Stimulated activated CD4-positive, alpha-beta T cell treated with anti-CD3 and anti-CD28 coated beads, Interleukin-2, amount 100 ng/mL, for 48 hours (primary cell): ENCODE data around the gene RARRES2.

Experiments used
- DNase-seq, 2 donors: peaks; one replicate each; pipeline ENCODE4 v3.0.0-alpha.2; 2020

The RARRES2 gene

GRCh38 chr7:150361402-150361801, 20.0 kb upstream of the RARRES2 start:
- DNase-seq, result no peak

GRCh38 chr7:150360363-150361058, 19.1 kb upstream of the RARRES2 start:
- DNase-seq, result no peak

- DNase-seq, result no peak
Observed at GRCh38 chr7:150359622-150360362, 18.4 kb upstream of the RARRES2 start.

GRCh38 chr7:150358988-150359621, 17.7 kb upstream of the RARRES2 start:
- no peak for DNase-seq

GRCh38 chr7:150358433-150358832, 17.0 kb upstream of the RARRES2 start:
- DNase-seq, result no peak

- no peak for DNase-seq
Observed at GRCh38 chr7:150357771-150358427, 16.5 kb upstream of the RARRES2 start.

- DNase-seq, result peak; percentile 30 to 45
Observed at GRCh38 chr7:150357270-150357669, 15.8 kb upstream of the RARRES2 start.

- no peak for DNase-seq
Observed at GRCh38 chr7:150356265-150356897, 15.0 kb upstream of the RARRES2 start.

- DNase-seq, result no peak
Observed at GRCh38 chr7:150355666-150356059, 14.2 kb upstream of the RARRES2 start.

- DNase-seq, result no peak
Observed at GRCh38 chr7:150351587-150352194, 10.3 kb upstream of the RARRES2 start.

GRCh38 chr7:150346922-150347321, 5.5 kb upstream of the RARRES2 start:
- no peak for DNase-seq

- no peak for DNase-seq
Observed at GRCh38 chr7:150345012-150345411, 3.6 kb upstream of the RARRES2 start.

- no peak for DNase-seq
Observed at GRCh38 chr7:150344299-150344698, 2.9 kb upstream of the RARRES2 start.

GRCh38 chr7:150343225-150343624, 1.8 kb upstream of the RARRES2 start:
- DNase-seq, result no peak

- no peak for DNase-seq
Observed at GRCh38 chr7:150342121-150342408, 636 bp upstream of the RARRES2 start.

GRCh38 chr7:150340875-150341262, 560 bp downstream of the RARRES2 start:
- DNase-seq, result no peak

- no peak for DNase-seq
Observed at GRCh38 chr7:150340024-150340749, 1.2 kb downstream of the RARRES2 start.

- DNase-seq, result no peak
Observed at GRCh38 chr7:150339409-150339809, 2.0 kb downstream of the RARRES2 start.

- no peak for DNase-seq
Observed at GRCh38 chr7:150338166-150338829, 3.1 kb downstream of the RARRES2 start.

- no peak for DNase-seq
Observed at GRCh38 chr7:150337659-150338081, 3.8 kb downstream of the RARRES2 start.

GRCh38 chr7:150337179-150337578, 4.2 kb downstream of the RARRES2 start:
- DNase-seq, result no peak
